Fibroblast of pulmonary artery (primary cell): ENCODE measurements around the gene ERC2.
"Not testable (repeated sequence)": the region's sequence is repeated elsewhere in the genome, so short reads cannot be mapped to it uniquely, and the experiment has no call there.

Experiments used
- DNase-seq: peaks from one replicate; pipeline ENCODE4 v3.0.0-alpha.2; 2010; ENCODE audit warnings: low read depth
- H3K4me3 ChIP-seq: replicated peaks from 2 replicates; pipeline ENCODE4 v1.5.1; 2011; ENCODE audit warnings: low read depth, mild to moderate bottlenecking, control low read depth, low read length, moderate library complexity
- TF ChIP-seq, protein P1 (sequence below): IDR thresholded peaks from 2 replicates; pipeline ENCODE4 v1.5.1; 2011; ENCODE audit warnings: mild to moderate bottlenecking, control low read depth, low read length, inconsistent platforms; ENCODE audit errors: missing control alignments

ERC2 gene

DNA sequence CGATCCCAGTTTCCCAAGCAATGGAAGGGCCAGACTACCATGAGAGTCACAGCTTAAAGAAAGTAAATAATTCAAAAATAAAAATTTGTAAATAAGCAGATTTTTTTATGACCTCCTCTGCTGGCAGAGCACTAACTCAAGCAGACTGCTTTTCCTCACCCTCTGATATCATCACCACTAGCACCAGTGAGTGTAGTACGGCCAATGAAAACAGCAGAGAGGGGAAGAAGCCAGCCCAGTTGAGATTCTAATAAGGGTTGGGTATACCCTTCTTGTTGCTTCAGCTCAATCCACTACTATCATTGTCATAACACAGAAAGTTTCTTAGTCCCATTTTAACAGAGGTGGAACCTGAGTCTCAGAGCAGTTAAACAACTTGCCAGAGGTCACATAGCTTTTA lies 193.1 kb downstream of the ERC2 start:
- TF ChIP-seq, protein P1, sequence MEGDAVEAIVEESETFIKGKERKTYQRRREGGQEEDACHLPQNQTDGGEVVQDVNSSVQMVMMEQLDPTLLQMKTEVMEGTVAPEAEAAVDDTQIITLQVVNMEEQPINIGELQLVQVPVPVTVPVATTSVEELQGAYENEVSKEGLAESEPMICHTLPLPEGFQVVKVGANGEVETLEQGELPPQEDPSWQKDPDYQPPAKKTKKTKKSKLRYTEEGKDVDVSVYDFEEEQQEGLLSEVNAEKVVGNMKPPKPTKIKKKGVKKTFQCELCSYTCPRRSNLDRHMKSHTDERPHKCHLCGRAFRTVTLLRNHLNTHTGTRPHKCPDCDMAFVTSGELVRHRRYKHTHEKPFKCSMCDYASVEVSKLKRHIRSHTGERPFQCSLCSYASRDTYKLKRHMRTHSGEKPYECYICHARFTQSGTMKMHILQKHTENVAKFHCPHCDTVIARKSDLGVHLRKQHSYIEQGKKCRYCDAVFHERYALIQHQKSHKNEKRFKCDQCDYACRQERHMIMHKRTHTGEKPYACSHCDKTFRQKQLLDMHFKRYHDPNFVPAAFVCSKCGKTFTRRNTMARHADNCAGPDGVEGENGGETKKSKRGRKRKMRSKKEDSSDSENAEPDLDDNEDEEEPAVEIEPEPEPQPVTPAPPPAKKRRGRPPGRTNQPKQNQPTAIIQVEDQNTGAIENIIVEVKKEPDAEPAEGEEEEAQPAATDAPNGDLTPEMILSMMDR = no peak
- H3K4me3 ChIP-seq = no peak overlapping the region
- no peak for DNase-seq

DNA sequence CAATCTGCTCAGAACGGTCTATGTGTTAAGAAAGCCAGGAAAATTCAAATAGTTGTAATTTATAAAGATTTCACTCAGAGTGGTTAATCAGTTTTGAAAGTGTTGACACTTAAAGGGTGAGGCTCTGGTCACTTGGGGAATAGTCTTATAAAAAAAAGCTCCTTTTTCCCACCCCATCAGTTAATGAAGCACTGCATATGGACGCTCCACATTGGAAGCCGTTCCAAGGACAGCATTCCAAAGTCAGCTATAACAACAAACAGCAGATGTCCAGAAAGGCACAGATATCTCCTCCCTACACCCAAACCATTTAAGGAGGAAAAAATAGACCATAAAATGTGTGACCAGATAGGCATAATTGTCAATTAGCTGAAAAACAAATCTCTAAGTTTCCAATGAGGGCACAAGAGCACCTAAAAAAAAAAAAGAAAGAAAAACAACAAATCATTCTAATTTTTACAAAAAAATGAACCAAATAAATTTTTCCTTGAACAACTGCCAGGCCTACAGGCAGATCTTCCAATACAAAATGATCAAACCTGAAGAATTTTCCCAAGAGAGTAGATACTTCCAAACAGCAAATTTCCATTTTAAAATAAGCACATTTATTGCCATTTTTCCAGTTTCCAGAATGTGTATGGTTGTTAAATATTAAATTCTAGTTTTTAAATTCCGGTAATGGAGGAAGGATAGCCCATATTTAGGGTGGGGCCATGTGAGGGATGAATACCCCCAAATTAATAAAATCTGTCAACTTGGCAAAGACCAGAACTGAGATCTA lies 198.3 kb downstream of the ERC2 start:
- peak; percentile 67 for DNase-seq
- TF ChIP-seq, protein P1 = no peak
- H3K4me3 ChIP-seq = no peak overlapping the region

DNA sequence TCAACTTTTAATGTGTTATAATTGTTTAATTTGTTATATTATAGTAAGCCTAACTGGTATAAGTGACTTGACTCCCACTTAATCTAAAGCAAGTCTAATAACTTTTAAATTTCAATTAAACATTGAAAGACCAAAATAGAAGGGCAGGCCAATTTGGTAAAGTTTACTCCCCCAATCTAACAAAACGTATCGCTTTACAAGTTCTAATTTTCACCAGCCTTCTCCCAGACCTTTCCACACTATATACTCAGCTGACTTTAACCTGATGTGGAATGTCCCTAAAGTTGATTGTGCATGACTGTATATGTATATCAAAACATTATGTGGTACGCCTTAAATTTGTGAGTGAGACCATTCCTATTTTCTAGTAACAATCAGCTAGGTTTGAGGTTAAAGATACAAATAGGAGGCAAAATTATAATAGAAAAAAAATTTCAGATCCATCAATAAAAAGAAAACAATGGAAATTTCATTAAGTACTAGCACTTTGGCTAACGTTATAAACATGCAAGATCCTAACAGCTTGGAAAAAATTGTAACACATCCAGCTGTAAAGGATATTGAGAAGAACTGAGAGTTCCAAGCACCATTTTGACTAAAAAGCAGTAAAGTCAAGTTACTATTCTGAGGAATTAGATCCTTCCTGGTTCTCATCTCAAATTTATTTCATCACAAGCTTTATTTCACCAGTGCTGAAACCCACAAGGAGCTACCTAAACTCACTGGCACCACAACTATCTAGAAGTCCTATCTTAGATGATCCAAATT lies 199.5 kb downstream of the ERC2 start:
- TF ChIP-seq, protein P1 = no peak
- no peak overlapping the region for H3K4me3 ChIP-seq
- no peak for DNase-seq

DNA sequence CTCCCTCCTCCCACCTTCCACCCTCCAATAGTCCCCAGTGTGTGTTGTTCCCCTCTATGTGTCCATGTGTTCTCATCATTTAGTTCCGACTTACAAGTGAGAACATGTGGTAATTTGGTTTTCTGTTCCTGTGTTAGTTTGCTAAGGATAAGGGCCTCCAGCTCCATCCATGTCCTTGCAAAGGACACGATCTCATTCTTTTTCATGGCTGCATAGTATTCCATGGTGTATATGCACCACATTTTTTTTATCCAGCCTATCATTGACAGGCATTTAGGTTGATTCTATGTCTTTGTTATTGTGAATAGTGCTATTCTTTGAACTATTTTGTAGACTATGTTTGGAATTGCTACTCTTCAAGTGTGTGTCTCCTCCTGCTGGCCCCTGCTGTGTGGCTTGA lies 206.4 kb downstream of the ERC2 start:
- not testable (repeated sequence) for DNase-seq, H3K4me3 ChIP-seq

DNA sequence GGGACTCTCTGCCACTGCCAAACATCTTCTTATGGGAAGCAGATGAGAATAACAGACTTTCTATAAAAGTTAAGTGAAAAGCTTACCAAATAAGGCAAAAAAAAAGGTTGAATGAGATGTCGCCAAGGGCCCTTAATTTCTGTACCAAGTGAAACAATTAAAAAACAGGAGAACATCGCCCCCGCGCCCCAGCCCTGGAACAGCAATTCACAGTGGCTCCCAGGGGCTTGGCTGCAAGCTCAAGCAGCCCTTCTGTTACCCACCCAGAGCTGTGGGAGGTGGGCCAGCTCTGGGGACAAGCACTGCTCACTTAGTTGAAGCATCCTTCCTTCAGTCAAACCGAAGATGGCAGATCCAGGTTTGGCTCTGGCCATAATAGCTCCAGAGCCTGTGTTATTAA lies 208.0 kb downstream of the ERC2 start:
- DNase-seq = no peak
- no peak overlapping the region for H3K4me3 ChIP-seq
- TF ChIP-seq, protein P1 = no peak

DNA sequence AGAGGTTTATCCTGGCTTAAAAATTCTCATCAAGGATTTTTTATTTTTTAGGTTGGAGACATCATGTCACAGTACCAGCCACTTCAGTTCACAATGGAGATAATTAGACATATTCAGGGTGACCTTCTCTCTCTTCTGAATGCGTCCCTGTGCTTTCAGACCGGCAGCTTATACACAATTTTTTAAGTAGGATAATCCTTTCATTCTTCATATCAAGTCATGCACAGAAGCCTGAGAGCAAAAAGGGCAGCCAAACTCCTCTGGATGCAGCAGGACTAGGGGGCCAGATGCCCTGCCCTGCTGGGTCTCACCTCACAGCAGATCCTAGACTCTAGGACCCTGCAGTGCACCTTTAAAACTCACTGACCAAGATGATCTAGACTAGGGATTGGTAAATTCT lies 210.4 kb downstream of the ERC2 start:
- no peak overlapping the region for H3K4me3 ChIP-seq
- TF ChIP-seq, protein P1 = no peak
- DNase-seq = no peak

DNA sequence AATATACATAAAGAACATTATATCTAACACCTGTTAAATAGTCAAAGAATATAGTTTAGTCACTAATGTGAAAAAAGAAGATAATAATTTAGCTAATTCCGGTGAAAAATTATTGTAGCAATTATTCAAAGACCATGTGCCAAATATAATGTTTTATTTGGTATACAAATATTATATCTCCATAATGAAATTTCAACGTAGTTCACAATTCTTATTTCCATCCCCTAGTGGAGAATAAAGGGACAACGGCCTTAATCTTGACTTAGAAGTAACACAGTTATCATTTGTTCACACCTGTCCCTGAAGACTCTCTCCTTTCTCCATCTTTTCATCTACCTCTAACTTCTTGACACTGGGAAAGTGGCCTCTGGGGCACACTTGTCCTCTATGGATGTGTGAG lies 213.4 kb downstream of the ERC2 start:
- H3K4me3 ChIP-seq = no peak overlapping the region
- TF ChIP-seq, protein P1 = peak; percentile 42
- no peak for DNase-seq
